NOMO-1 treated with dmso at 0.1 percent for 144 hours (cell line): ENCODE measurements around the gene POLR1D.

Experiments used
- DNase-seq: peaks from one replicate; lab custom pipeline; 2025; ENCODE audit not compliant: unreplicated experiment; lab: John Stamatoyannopoulos, UW

POLR1D gene

DNA sequence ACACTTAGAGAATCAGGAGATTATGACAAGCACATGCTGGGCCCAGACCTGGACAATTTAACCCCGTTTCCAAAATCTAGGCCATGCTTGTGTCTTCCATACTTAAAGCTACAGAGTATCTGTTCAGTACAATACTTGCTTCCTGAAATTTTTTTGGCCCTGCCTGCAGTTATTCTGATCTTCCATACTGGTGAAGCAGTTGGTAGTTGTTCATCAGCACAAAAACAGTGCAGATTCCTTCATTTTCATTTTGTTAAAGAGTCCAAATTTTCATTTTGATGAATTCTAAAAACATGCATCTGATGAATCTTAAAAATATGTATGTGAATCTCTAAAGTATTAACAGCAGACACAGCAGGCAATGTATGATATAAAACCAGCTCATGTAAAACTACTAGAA, 49.2 kb downstream of the POLR1D start:
- no peak for DNase-seq

DNA sequence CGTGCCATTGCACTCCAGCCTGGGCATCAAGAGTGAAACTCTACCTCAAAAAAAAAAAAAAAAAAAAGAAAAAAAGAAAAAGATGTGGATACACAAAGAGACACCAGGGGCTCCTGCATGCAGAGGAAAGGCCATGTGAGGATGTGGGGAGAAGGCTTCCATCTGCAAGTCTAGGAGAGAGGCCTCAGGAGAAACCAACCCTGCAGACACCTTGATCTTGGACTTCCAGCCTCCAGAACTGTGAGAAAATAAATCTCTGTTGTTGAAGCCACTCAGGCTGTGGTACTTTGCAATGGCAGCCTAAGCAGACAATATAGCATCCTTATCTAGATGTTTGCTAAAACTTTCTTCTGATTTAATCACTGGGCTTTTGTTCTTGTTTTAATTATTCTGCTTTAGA, 50.3 kb downstream of the POLR1D start:
- DNase-seq, result no peak
